DOHH2 (cell line): Measurements from ENCODE around the gene TMEM184A.
"Not testable (repeated sequence)": the region's sequence is repeated elsewhere in the genome, so short reads cannot be mapped to it uniquely, and the experiment has no call there.

Source experiments
- CTCF ChIP-seq: fragments of 200-600 bp; sonication (generic); IDR thresholded peaks from one replicate; pipeline ENCODE4 v1.5.1; 2014; ENCODE audit warnings: antibody characterized with exemption, mild to moderate bottlenecking, low read depth, low read length; ENCODE audit not compliant: poor library complexity, severe bottlenecking
- EZH2phosphoT487 ChIP-seq: fragments of 200-600 bp; sonication (generic); IDR thresholded peaks from 2 replicates; pipeline ENCODE4 v1.6.1; 2017; ENCODE audit warnings: borderline replicate concordance, mild to moderate bottlenecking, antibody characterized with exemption, low read length, moderate library complexity, mixed read lengths

GRCh38 chr7:1583241-1583930, 27.4 kb upstream of the TMEM184A start:
- TF ChIP-seq CTCF, EZH2phosphoT487: not testable (repeated sequence)
